ENCODE measurements around the gene TMEM272.

GRCh38 chr13:51800486-51800885 lies 44.5 kb downstream of the TMEM272 start:
- TF ChIP-seq CTCF (IDR thresholded peaks at IDR 0.05) (no peak), POLR2A (IDR thresholded peaks at IDR 0.05) (no peak), EP300 (IDR thresholded peaks at IDR 0.05; ENCODE audit: low read depth) (no peak)

All from transverse colon (tissue), 3 donors.